ENCODE data around the gene LGALSL. TPM values are rescaled to one million over a fixed set of nuclear protein-coding genes. Genes with fewer than 3 reads are reported as not detected.

Gene LGALSL
- total RNA-seq, 1 donor from 2014 or later: 1.5 TPM

- no peak overlapping the region for H3K4me3 Mint-ChIP-seq
- ATAC-seq (ENCODE audit: low read depth) (no peak), DNase-seq (no peak)
- H3K4me1 Mint-ChIP-seq: no peaks in the 10 kb centered on the region
- no peak overlapping the region for H3K27ac Mint-ChIP-seq
- CTCF ChIA-PET: no interaction called here
- H3K27me3 Mint-ChIP-seq: peaks cover 10% of the 10 kb centered on the region
- intact Hi-C loops (cut with micrococcal nuclease): no loop called here
- no peaks in the 10 kb centered on the region for H3K9me3 Mint-ChIP-seq
- POLR2A ChIA-PET: no interaction called here
- H3K36me3 Mint-ChIP-seq (ENCODE audit: low read depth): no peaks in the 10 kb centered on the region
- TF ChIP-seq CTCF (IDR thresholded peaks at IDR 0.05): no peak
Measured at GRCh38 chr2:64501946-64502345, 48.0 kb downstream of the LGALSL start.

- DNase-seq (no peak), ATAC-seq (ENCODE audit: low read depth) (no peak)
- H3K4me3 Mint-ChIP-seq: no peak overlapping the region
- H3K27ac Mint-ChIP-seq: no peak overlapping the region
- no peaks in the 10 kb centered on the region for H3K36me3 Mint-ChIP-seq (ENCODE audit: low read depth)
- no peaks in the 10 kb centered on the region for H3K9me3 Mint-ChIP-seq
- ChIA-PET POLR2A (no interaction called here), CTCF (no interaction called here)
- no peaks in the 10 kb centered on the region for H3K4me1 Mint-ChIP-seq
- no peak for TF ChIP-seq CTCF (IDR thresholded peaks at IDR 0.05)
- H3K27me3 Mint-ChIP-seq: peaks cover 4% of the 10 kb centered on the region
- intact Hi-C loops (cut with micrococcal nuclease): no loop called here
Measured at GRCh38 chr2:64502860-64503259, 48.9 kb downstream of the LGALSL start.

- no peak for ATAC-seq (ENCODE audit: low read depth)
- POLR2A ChIA-PET: no interaction called here
- intact Hi-C loops (cut with micrococcal nuclease): no loop called here
- peaks cover 4% of the 10 kb centered on the region for H3K27me3 Mint-ChIP-seq
- CTCF ChIA-PET: no interaction called here
- no peaks in the 10 kb centered on the region for H3K9me3 Mint-ChIP-seq
- no peak overlapping the region for H3K4me3 Mint-ChIP-seq
- H3K36me3 Mint-ChIP-seq (ENCODE audit: low read depth): no peaks in the 10 kb centered on the region
- no peak for DNase-seq
- no peaks in the 10 kb centered on the region for H3K4me1 Mint-ChIP-seq
- no peak overlapping the region for H3K27ac Mint-ChIP-seq
- no peak for TF ChIP-seq CTCF (IDR thresholded peaks at IDR 0.05)
Measured at GRCh38 chr2:64504774-64505720, 51.1 kb downstream of the LGALSL start.

- DNase-seq (no peak), ATAC-seq (ENCODE audit: low read depth) (no peak)
- H3K4me3 Mint-ChIP-seq: no peak overlapping the region
- no peak overlapping the region for H3K27ac Mint-ChIP-seq
- no peaks in the 10 kb centered on the region for H3K36me3 Mint-ChIP-seq (ENCODE audit: low read depth)
- no peaks in the 10 kb centered on the region for H3K4me1 Mint-ChIP-seq
- intact Hi-C loops (cut with micrococcal nuclease): no loop called here
- peaks cover 4% of the 10 kb centered on the region for H3K27me3 Mint-ChIP-seq
- no peak for TF ChIP-seq CTCF (IDR thresholded peaks at IDR 0.05)
- ChIA-PET POLR2A (no interaction called here), CTCF (no interaction called here)
- H3K9me3 Mint-ChIP-seq: no peaks in the 10 kb centered on the region
Measured at GRCh38 chr2:64506686-64507085, 52.7 kb downstream of the LGALSL start.

Other genes starting within 250 kb of the LGALSL start
- 76.2 and 81.3 TPM in 2 replicates for gene AFTPH, start 70.2 kb downstream of the LGALSL start, total RNA-seq
- 45.6 and 47.3 TPM in 2 replicates for gene SERTAD2, start 199.8 kb downstream of the LGALSL start, total RNA-seq

All from activated B cell treated with CpG ODN at 0.5 μM for 24 hours (primary cell).